GM18511 (cell line): Measurements from ENCODE around the gene TACC3.
A peak's percentile ranks its signal among the peaks of the same experiment; 100 is the strongest.

Experiments
- ATAC-seq: cut with Tn5 transposase; IDR thresholded peaks from one replicate; pipeline ENCODE4 v1.9.1; 2021; ENCODE audit warnings: mild to moderate bottlenecking, moderate library complexity; ENCODE audit not compliant: unreplicated experiment

TACC3 gene

DNA sequence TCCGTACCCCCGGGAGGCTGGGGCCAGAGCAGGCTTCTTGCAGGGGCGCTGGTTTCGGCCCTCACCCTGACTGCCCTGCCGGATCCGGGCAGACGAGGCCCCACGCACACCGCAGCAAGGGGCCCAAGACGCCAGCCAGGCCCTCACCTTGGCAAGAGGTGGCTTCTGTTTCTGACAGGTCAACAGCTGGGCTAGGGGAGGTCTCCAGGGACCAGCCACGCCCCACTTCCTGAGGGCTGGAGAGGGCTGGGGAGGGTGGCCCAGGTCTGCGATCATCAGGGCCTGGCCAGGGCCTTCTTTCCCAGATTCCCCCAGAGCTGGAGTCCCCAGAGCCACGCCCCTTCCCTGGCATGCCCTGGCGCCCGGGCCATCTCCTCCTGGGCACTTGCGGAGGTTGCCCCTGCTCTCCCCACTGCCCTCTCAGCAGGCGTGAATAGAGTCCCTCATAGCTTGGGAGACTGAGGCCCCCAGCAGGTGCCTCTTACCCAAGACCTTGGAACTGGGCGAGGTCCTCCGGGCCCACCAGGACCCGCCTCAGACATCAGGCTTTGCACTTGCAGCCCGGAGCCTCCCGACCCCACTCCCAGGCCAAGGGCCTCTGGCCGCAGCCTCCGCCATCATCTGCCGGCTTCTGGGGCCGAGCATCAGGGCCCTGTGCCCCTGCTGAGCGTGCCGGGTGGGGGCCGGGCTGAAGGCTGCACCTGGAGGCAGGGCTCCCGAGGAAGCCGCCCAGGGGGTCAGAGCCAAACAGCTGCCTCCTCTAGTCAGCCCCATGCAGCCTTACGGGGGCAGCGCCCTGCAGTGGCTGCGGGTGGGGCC lies 65.4 kb downstream of the TACC3 start:
- no peak for ATAC-seq

DNA sequence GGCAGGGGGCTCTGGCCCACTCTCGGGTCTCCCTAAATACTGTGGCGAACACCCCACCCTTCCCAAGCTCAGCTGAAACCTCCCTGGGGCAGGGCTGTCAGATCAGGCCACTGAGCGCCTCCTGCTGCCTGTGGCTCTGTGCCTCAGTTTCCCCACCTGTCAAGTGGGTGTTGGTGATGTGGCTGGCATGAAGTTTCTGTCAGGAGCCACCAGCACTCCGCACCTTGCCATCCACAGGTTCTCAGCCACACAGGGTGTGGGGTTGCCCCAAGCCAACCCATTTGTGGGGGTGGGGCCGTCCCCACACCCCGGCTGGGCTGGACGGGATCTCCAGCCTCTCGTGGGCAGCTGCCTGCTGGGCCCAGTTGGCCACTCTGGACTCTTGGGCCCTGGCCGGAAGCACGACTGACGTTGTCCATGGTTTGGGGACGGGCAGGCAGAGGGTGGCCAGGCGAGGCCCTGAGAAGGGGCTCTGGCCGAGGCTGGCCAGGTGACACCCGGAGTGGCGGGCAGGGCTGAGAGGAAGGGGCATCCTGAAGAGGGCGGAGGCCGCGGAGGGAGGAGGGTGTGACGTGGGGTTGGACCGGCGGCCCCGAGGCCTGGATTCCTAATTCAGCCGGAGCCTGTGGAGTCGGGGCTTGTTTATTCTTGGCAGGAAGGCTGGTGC lies 66.2 kb downstream of the TACC3 start:
- no peak for ATAC-seq

- ATAC-seq: no peak
Observed at GRCh38 chr4:1788254-1788973, 67.1 kb downstream of the TACC3 start.

- no peak for ATAC-seq
Observed at GRCh38 chr4:1789552-1789951, 68.2 kb downstream of the TACC3 start.

- ATAC-seq: no peak
Observed at GRCh38 chr4:1790005-1790404, 68.7 kb downstream of the TACC3 start.

DNA sequence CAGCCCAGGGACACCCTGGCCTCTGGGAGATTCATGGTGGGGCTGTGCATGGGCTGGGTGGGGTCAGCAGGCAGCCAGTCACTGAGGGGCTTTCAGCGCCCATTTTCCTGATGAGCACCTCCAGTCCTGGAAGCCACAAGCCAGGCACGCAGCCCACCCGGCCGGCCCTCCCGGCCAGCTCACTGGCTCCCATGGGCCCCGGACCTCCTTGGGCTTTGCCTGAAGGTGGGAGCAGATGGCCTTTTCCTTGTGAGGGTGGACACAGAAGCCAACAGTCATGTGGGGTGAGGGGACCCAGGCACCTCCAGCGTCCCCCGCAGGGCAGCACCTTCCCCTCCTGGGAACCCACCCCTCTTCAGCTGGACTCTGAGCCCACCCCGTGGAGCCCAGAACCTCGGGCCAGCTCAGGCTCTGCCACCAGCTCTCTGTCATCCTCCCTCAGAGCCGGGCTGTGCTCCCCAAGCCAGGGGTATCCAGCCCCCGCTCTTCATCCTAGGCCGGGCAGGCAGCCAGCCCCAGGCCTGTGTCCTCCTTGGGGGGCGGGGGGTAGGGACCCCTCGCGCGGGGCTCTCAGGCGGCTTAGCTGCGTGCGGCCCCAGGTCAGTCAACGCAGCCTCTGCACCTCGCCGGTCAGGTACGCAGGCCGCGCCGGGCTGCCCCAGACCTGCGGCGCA lies 71.0 kb downstream of the TACC3 start:
- no peak for ATAC-seq

GRCh38 chr4:1792832-1793495 lies 71.6 kb downstream of the TACC3 start, which contains the start of gene FGFR3:
TSS of gene FGFR3 (plus strand) at chr4:1793293. CDS start at chr4:1793935, 642 bp downstream.
- peak; percentile 55 for ATAC-seq

- peak; percentile 34 for ATAC-seq
Observed at GRCh38 chr4:1793496-1793840, 72.1 kb downstream of the TACC3 start.

- peak; percentile 11 for ATAC-seq
Observed at GRCh38 chr4:1793940-1794808, 72.9 kb downstream of the TACC3 start.
